Activated CD8-positive, alpha-beta memory T cell treated with anti-CD3 and anti-CD28 coated beads for 48 hours (primary cell): Measurements from ENCODE around the gene COL4A3.

Experiments used
- DNase-seq, 3 experiments: peaks; one replicate each; pipeline ENCODE4 v3.0.0-alpha.2; 2020; ENCODE audit warnings: low read depth in 2 of 3, low spot score in 2 of 3

The COL4A3 gene

GRCh38 chr2:227287771-227288170 is 123.3 kb downstream of the COL4A3 start:
- no peak for DNase-seq

GRCh38 chr2:227292314-227292713 is 127.9 kb downstream of the COL4A3 start:
- no peak for DNase-seq

GRCh38 chr2:227293531-227293930 is 129.1 kb downstream of the COL4A3 start:
- no peak for DNase-seq

GRCh38 chr2:227295806-227296205 is 131.4 kb downstream of the COL4A3 start:
- no peak for DNase-seq

- DNase-seq, result no peak
Measured at GRCh38 chr2:227296671-227297405, 132.4 kb downstream of the COL4A3 start.

GRCh38 chr2:227301523-227301922 is 137.1 kb downstream of the COL4A3 start:
- no peak for DNase-seq

- no peak for DNase-seq
Measured at GRCh38 chr2:227308784-227309183, 144.4 kb downstream of the COL4A3 start.

- DNase-seq, result no peak
Measured at GRCh38 chr2:227310756-227311110, 146.3 kb downstream of the COL4A3 start.

GRCh38 chr2:227311861-227312506 is 147.6 kb downstream of the COL4A3 start:
- no peak for DNase-seq

- no peak for DNase-seq
Measured at GRCh38 chr2:227312579-227312978, 148.2 kb downstream of the COL4A3 start.

GRCh38 chr2:227313310-227313709 is 148.9 kb downstream of the COL4A3 start:
- DNase-seq, result no peak

GRCh38 chr2:227317834-227318233 is 153.4 kb downstream of the COL4A3 start:
- no peak for DNase-seq

- no peak for DNase-seq
Measured at GRCh38 chr2:227320305-227321094, 156.1 kb downstream of the COL4A3 start.

GRCh38 chr2:227322530-227323205 is 158.2 kb downstream of the COL4A3 start:
- no peak for DNase-seq

- no peak for DNase-seq
Measured at GRCh38 chr2:227323818-227324217, 159.4 kb downstream of the COL4A3 start.

- no peak for DNase-seq
Measured at GRCh38 chr2:227324642-227324994, 160.2 kb downstream of the COL4A3 start.

GRCh38 chr2:227324995-227325838 is 160.8 kb downstream of the COL4A3 start, which contains the start of gene MFF:
MFF (plus strand) TSS chr2:227325251; CDS start chr2:227330666, 5,415 bp downstream.
- peak; percentile 72 to 86 (median 79) for DNase-seq

GRCh38 chr2:227325839-227326195 is 161.4 kb downstream of the COL4A3 start:
- DNase-seq, result no peak

- no peak for DNase-seq
Measured at GRCh38 chr2:227326783-227327182, 162.4 kb downstream of the COL4A3 start.

GRCh38 chr2:227335713-227336112 is 171.3 kb downstream of the COL4A3 start:
- DNase-seq, result no peak

GRCh38 chr2:227337442-227337841 is 173.0 kb downstream of the COL4A3 start:
- no peak for DNase-seq
